Brain microvascular endothelial cell (primary cell): Measurements from ENCODE around the gene SHISA6.

ENCODE experiments used
- DNase-seq: peaks from one replicate; pipeline ENCODE4 v3.0.0-alpha.2; 2020
- H3K27ac ChIP-seq: fragments of 250-450 bp; sonication (Bioruptor Pico); 2 replicates; pipeline ENCODE4 v1.5.1; 2020; ENCODE audit warnings: mild to moderate bottlenecking, moderate library complexity
- H3K27me3 ChIP-seq: fragments of 250-450 bp; sonication (Bioruptor Pico); replicated peaks from 2 replicates; pipeline ENCODE4 v1.5.1; 2020; ENCODE audit warnings: mild to moderate bottlenecking
- H3K36me3 ChIP-seq: fragments of 250-450 bp; sonication (Bioruptor Pico); replicated peaks from 2 replicates; pipeline ENCODE4 v1.5.1; 2020; ENCODE audit warnings: mild to moderate bottlenecking
- H3K4me3 ChIP-seq: 2 replicates; pipeline ENCODE4 v1.5.1; 2011; ENCODE audit warnings: low read depth, mild to moderate bottlenecking, control low read depth, low read length, moderate library complexity
- in situ Hi-C: cut with HindIII; loops from 2 replicates; pipeline ENCODE4 v1.10.0; 2017; ENCODE audit warnings: low sequenced_read_pairs, low pct_ligation_motif_present
- TF ChIP-seq, protein P1 (sequence below): IDR thresholded peaks from 2 replicates; pipeline ENCODE4 v1.5.1; 2011; ENCODE audit warnings: low read depth, mild to moderate bottlenecking, moderate library complexity, low read length, control low read depth, inconsistent platforms; ENCODE audit errors: missing control alignments

The SHISA6 gene

DNA sequence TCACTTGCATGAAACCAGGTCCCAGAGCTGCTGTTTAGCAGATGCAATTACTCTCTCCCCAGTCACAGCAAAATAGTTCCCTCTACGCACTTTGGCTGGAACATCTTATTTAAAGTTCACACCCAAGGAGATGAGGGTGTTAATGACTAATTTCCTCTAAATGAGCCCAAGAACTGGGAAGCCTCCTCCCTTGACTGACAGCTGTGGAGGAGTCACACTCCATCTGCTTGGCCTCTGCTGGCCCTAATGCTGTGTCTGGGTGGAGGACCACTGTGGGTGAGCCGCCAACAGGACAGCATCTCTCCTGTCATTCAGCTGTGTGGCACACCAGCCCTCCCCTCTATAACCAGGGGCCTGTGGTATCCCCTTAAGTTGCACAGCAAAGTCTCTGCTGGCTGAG is 115.4 kb downstream of the SHISA6 start:
- TF ChIP-seq, protein P1, sequence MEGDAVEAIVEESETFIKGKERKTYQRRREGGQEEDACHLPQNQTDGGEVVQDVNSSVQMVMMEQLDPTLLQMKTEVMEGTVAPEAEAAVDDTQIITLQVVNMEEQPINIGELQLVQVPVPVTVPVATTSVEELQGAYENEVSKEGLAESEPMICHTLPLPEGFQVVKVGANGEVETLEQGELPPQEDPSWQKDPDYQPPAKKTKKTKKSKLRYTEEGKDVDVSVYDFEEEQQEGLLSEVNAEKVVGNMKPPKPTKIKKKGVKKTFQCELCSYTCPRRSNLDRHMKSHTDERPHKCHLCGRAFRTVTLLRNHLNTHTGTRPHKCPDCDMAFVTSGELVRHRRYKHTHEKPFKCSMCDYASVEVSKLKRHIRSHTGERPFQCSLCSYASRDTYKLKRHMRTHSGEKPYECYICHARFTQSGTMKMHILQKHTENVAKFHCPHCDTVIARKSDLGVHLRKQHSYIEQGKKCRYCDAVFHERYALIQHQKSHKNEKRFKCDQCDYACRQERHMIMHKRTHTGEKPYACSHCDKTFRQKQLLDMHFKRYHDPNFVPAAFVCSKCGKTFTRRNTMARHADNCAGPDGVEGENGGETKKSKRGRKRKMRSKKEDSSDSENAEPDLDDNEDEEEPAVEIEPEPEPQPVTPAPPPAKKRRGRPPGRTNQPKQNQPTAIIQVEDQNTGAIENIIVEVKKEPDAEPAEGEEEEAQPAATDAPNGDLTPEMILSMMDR: no peak
- H3K27me3 ChIP-seq: no peaks in the 10 kb centered on the region
- in situ Hi-C loops: no loop called here
- no peak for DNase-seq
- H3K36me3 ChIP-seq: no peaks in the 10 kb centered on the region
- H3K4me3 ChIP-seq: no peak overlapping the region
- H3K27ac ChIP-seq: no peak overlapping the region

DNA sequence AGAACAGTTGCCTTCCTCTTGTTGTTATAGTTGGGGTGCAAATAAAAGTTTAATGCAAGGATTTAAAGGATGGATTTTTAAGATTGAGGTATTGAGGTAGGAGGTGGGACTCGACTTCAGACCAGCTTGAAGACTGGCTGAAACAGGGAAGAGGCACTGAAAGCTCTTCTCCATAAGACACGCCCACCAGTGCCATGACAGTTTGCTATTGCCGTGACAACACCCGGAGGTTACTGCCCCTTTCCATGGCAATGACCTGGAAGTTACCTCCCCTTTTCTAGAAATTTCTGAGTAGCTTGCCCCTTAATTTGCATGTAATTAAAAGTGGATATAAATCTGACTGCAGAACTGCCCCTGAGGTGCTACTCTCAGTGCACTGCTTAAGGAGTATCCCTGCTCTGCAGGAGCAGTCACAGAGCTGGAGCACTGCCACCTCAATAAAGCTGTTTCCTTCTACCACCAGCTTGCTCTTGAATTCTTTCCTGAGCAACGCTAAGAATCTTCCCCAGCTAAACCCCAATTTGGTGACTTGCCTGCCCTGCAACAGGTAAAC is 122.6 kb downstream of the SHISA6 start:
- H3K27me3 ChIP-seq: no peaks in the 10 kb centered on the region
- no peak overlapping the region for H3K27ac ChIP-seq
- no peak for DNase-seq
- no peak overlapping the region for H3K4me3 ChIP-seq
- in situ Hi-C loops: no loop called here
- TF ChIP-seq, protein P1: no peak
- no peaks in the 10 kb centered on the region for H3K36me3 ChIP-seq

DNA sequence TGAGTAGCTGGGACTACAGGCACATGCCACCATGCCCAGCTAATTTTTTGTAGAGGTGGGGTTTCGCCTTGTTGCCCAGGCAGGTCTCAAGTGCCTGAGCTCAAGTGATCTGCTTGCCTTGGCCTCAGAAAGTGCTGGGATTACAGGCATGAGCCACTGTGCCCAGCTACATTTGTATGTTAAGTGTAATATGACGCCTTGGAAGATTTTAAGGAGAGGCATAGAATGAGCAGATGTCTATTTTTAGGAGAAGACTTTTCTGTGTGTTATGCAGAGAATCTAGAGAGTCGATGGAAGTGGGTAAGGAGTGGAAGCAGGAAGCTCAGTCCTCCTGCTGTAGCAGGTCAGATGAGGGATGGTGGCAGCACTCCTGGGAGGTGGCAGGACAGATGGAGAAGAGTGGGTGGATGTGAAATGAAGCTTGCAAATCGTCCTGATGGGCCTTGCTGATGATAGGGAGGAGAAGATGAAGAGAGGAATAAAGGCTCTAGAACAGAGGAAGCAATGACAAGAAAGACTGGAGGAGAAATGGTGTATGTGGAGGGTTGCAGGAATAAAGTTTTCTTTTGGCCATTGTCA is 125.3 kb downstream of the SHISA6 start:
- Histone ChIP-seq H3K36me3 (no peaks in the 10 kb centered on the region), H3K4me3 (no peak overlapping the region), H3K27ac (no peak overlapping the region), H3K27me3 (no peaks in the 10 kb centered on the region)
- in situ Hi-C loops: no loop called here
- DNase-seq: no peak
- TF ChIP-seq, protein P1: no peak

DNA sequence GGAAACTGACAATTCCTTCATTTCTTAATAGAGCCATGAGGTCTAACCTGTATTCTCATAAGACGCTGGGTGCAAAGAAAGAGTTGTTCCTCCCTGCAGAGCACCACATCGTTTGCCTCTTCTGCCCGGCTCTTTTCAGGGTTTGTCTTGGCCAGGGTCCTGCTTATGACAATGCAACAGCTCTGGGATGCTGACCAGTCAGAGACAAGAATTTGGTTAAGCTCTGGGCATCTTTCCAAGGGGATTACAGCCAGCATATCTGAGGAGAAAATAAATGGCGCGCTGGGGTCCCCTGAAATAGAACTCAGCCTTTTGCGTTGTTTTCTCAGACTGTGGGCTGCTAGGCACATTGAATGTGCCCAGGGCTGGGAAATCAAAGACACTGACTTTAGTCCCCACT is 128.6 kb downstream of the SHISA6 start:
- TF ChIP-seq, protein P1: no peak
- Histone ChIP-seq H3K27me3 (no peaks in the 10 kb centered on the region), H3K36me3 (no peaks in the 10 kb centered on the region), H3K4me3 (no peak overlapping the region), H3K27ac (no peak overlapping the region)
- no peak for DNase-seq
- in situ Hi-C loops: no loop called here

DNA sequence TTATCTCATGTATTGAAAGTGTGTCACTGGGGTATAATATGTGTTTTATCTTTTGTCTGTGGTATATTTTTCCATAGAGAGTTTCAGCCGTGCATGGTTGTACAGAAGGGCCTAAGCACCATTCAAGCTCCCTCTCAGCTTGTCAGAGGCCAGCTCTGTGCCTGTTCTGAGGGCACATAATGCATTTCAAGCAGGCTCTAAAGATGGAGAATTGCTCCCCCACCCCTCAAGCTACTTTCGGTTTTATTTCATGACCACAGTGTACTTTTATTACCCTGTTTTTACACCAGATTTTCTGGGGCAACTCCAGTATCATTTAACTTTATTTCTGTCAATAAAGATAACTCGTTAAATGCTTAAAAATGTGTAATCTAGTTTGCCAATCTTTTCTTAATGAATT is 131.7 kb downstream of the SHISA6 start:
- H3K27ac ChIP-seq: no peak overlapping the region
- H3K36me3 ChIP-seq: no peaks in the 10 kb centered on the region
- in situ Hi-C loops: no loop called here

DNA sequence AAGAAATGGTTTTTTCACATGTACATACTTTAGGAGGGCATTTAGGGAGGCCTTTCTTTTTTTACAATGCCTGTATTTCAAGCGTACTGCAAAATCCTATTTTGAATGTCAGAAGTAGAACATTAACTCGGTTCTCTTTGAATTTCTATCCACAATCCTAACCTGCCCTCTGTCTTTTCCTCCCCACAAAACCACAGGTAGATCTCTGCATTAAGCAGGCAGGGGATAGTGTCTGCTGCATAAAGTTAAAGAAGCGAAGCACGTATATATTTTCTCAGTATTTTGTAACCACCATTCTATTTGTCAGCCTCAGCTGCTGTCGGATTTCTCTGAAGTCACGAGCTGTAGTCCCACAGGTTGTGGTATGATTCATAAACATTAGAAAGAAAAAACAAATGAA is 137.5 kb downstream of the SHISA6 start:
- TF ChIP-seq, protein P1: no peak
- in situ Hi-C loops: no loop called here
- Histone ChIP-seq H3K27ac (no peak overlapping the region), H3K4me3 (no peak overlapping the region), H3K27me3 (no peaks in the 10 kb centered on the region), H3K36me3 (no peaks in the 10 kb centered on the region)
- DNase-seq: no peak

More for the DNA sequence above, 131.7 kb downstream of the SHISA6 start:
- no peak for DNase-seq
- TF ChIP-seq, protein P1: no peak
- no peaks in the 10 kb centered on the region for H3K27me3 ChIP-seq
- H3K4me3 ChIP-seq: no peak overlapping the region
